ENCODE results near the gene MON1B.

- TF ChIP-seq POLR2A (IDR thresholded peaks at IDR 0.05; ENCODE audit: low read depth, low read length) (no peak), POLR2AphosphoS5 (IDR thresholded peaks at IDR 0.05; ENCODE audit: low read depth, low read length) (no peak), TAF1 (IDR thresholded peaks at IDR 0.05; ENCODE audit: low read depth, low read length) (no peak), SPI1 (IDR thresholded peaks at IDR 0.05; ENCODE audit: low read depth, low read length) (no peak), POU2F2 (IDR thresholded peaks at IDR 0.05; ENCODE audit: low read depth, low read length) (no peak)
These were observed 22.1 kb upstream of the MON1B start for GRCh38 chr16:77168901-77169300.
